ENCODE measurements around the gene ZBTB3. TPM values are rescaled to one million over a fixed set of nuclear protein-coding genes. Genes with fewer than 3 reads are reported as not detected.
"Not testable (repeated sequence)": the region's sequence is repeated elsewhere in the genome, so short reads cannot be mapped to it uniquely, and the experiment has no call there.

ZBTB3 gene
- total RNA-seq, 1 donor from 2014 or later: 16.0 TPM

- DNase-seq (ENCODE audit: low spot score): no peak
These were observed 4.2 kb upstream of the ZBTB3 start for GRCh38 chr11:62757846-62758788.

- no peak for DNase-seq (ENCODE audit: low spot score)
These were observed 1.2 kb upstream of the ZBTB3 start for GRCh38 chr11:62755086-62755615.

- no peak for DNase-seq (ENCODE audit: low spot score)
These were observed 795 bp downstream of the ZBTB3 start for GRCh38 chr11:62752994-62753735.

GRCh38 chr11:62752177-62752785 is 1.7 kb downstream of the ZBTB3 start:
- DNase-seq (ENCODE audit: low spot score): no peak

GRCh38 chr11:62749931-62750330 is 4.0 kb downstream of the ZBTB3 start:
- not testable (repeated sequence) for DNase-seq (ENCODE audit: low spot score)

- DNase-seq (ENCODE audit: low spot score): no peak
These were observed 6.3 kb downstream of the ZBTB3 start for GRCh38 chr11:62747475-62748160.

GRCh38 chr11:62737196-62737595 is 16.8 kb downstream of the ZBTB3 start:
- no peak for DNase-seq (ENCODE audit: low spot score)

GRCh38 chr11:62732830-62733229 is 21.1 kb downstream of the ZBTB3 start:
- DNase-seq (ENCODE audit: low spot score): no peak

GRCh38 chr11:62730076-62730475 is 23.9 kb downstream of the ZBTB3 start:
- DNase-seq (ENCODE audit: low spot score): not testable (repeated sequence)

GRCh38 chr11:62728171-62728988 is 25.6 kb downstream of the ZBTB3 start, which contains the start of gene TTC9C:
Gene TTC9C, plus strand, starts transcription at chr11:62728486. Its CDS starts 363 bp downstream, at chr11:62728849.
- DNase-seq (ENCODE audit: low spot score): peak; percentile 90

GRCh38 chr11:62727872-62728170 is 26.1 kb downstream of the ZBTB3 start:
- peak; percentile 93 for DNase-seq (ENCODE audit: low spot score)

GRCh38 chr11:62727165-62727871 is 26.6 kb downstream of the ZBTB3 start, which contains the start of gene HNRNPUL2:
Gene HNRNPUL2, minus strand, starts transcription at chr11:62727457. Its CDS starts 301 bp downstream, at chr11:62727156.
- peak; percentile 98 for DNase-seq (ENCODE audit: low spot score)

- no peak for DNase-seq (ENCODE audit: low spot score)
These were observed 27.1 kb downstream of the ZBTB3 start for GRCh38 chr11:62726915-62727164.

- DNase-seq (ENCODE audit: low spot score): peak; percentile 70
These were observed 27.6 kb downstream of the ZBTB3 start for GRCh38 chr11:62726156-62726914.

- no peak for DNase-seq (ENCODE audit: low spot score)
These were observed 28.3 kb downstream of the ZBTB3 start for GRCh38 chr11:62725646-62726045.

- no peak for DNase-seq (ENCODE audit: low spot score)
These were observed 29.8 kb downstream of the ZBTB3 start for GRCh38 chr11:62724171-62724570.

GRCh38 chr11:62721994-62722393 is 32.0 kb downstream of the ZBTB3 start:
- no peak for DNase-seq (ENCODE audit: low spot score)

GRCh38 chr11:62719302-62719978 is 34.5 kb downstream of the ZBTB3 start:
- DNase-seq (ENCODE audit: low spot score): no peak

GRCh38 chr11:62716816-62717215 is 37.1 kb downstream of the ZBTB3 start:
- DNase-seq (ENCODE audit: low spot score): no peak

Data from ureter (tissue), 1 donor.